ENCODE results near the gene MTA1.

MTA1 gene

DNA sequence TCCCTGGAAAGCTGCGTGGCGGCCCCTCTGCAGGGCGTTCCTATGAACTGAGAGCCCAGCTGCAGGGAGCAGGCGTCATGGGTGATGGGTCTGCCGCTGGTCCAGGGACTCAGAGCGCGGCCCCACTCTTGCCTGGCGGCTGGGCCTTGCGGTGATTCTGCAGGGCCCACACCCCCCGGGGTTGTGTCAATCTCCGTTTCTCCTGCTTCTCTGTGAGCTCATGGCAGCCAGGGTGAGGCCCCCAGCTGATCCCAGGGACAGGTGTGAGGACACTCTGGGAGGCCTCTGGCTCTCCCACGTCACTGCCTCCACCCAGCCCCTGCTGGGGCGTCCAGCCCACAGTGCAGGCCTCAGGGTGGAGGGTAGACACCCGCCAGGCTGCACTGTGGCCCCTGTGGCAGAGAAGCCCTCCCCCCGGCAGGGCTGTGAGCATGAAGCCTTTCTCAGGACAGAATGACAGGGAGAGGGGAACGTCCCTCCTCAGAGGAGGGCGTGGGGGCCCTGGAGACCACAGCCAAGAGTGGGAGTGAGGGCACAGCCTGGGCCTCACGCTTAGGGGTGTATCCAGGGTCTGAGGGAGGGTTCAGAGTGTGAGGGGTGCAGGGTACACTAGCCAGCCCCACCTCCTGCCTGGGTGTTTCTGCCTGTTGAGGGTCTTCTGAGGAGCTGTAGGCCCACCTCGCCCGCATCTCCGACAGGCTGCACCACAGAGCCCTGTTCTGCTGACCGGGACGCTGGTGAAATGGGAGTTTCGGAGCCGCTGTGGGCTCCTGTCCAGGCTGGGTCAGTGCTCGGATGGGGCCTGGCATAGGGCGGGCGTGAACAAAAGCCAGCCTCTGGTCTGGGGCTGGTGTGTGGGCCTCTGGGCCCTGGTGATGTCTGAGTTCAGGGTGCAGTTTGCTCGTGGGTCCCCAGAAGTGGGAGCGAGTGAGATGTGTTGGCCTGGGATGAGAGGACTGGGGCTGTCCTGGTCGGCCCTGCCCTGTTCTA, 28.3 kb downstream of the MTA1 start:
- H3F3A ChIP-seq (ENCODE audit: insufficient read depth), result no peaks in the 10 kb centered on the region
- no peak for TF ChIP-seq EZH2phosphoT487 (conservative IDR thresholded peaks at IDR 0.05; ENCODE audit: low read length)
- TF ChIP-seq CTCF (IDR thresholded peaks at IDR 0.05; ENCODE audit: insufficient read depth, low read length, poor library complexity, severe bottlenecking), result no peak
- H3K4me2 ChIP-seq (ENCODE audit: low read depth, low read length, poor library complexity, severe bottlenecking), result no peak overlapping the region
- H3K27ac ChIP-seq (ENCODE audit: low read depth, low read length), result no peak overlapping the region
- no peaks in the 10 kb centered on the region for H4K20me1 ChIP-seq (ENCODE audit: low read depth, low read length)
- H3K27me3 ChIP-seq (ENCODE audit: low read length), result no peaks in the 10 kb centered on the region
- no peak overlapping the region for H2AFZ ChIP-seq (ENCODE audit: low read depth, low read length, severe bottlenecking)
- H3K36me3 ChIP-seq (ENCODE audit: low read length), result no peaks in the 10 kb centered on the region
- H3K9ac ChIP-seq (ENCODE audit: low read length), result no peak overlapping the region
- no peak overlapping the region for H3K4me3 ChIP-seq (ENCODE audit: insufficient read depth, low read length, poor library complexity, severe bottlenecking)
- H3K9me3 ChIP-seq (ENCODE audit: insufficient read depth, low read length), result no peaks in the 10 kb centered on the region
- no peaks in the 10 kb centered on the region; the same call in 1 of the 2 replicates for H3K79me2 ChIP-seq (ENCODE audit: insufficient read depth, low read length)
- H3K9me2 ChIP-seq (replicated peaks; ENCODE audit: insufficient read depth, low read length), result no peaks in the 10 kb centered on the region

- no peaks in the 10 kb centered on the region for H3K27me3 ChIP-seq (ENCODE audit: low read length)
- H3K36me3 ChIP-seq (ENCODE audit: low read length), result no peaks in the 10 kb centered on the region
- TF ChIP-seq EZH2phosphoT487 (conservative IDR thresholded peaks at IDR 0.05; ENCODE audit: low read length) (no peak), CTCF (IDR thresholded peaks at IDR 0.05; ENCODE audit: insufficient read depth, low read length, poor library complexity, severe bottlenecking) (peak; percentile 72)
- no peak overlapping the region for H3K9ac ChIP-seq (ENCODE audit: low read length)
- H3F3A ChIP-seq (ENCODE audit: insufficient read depth), result no peaks in the 10 kb centered on the region
- no peak overlapping the region for H2AFZ ChIP-seq (ENCODE audit: low read depth, low read length, severe bottlenecking)
- H3K9me3 ChIP-seq (ENCODE audit: insufficient read depth, low read length), result no peaks in the 10 kb centered on the region
- H3K9me2 ChIP-seq (replicated peaks; ENCODE audit: insufficient read depth, low read length), result no peaks in the 10 kb centered on the region
- no peak overlapping the region for H3K4me3 ChIP-seq (ENCODE audit: insufficient read depth, low read length, poor library complexity, severe bottlenecking)
- no peak overlapping the region for H3K27ac ChIP-seq (ENCODE audit: low read depth, low read length)
- no peak overlapping the region for H3K4me2 ChIP-seq (ENCODE audit: low read depth, low read length, poor library complexity, severe bottlenecking)
- H4K20me1 ChIP-seq (ENCODE audit: low read depth, low read length), result no peaks in the 10 kb centered on the region
- H3K79me2 ChIP-seq (ENCODE audit: insufficient read depth, low read length), result no peaks in the 10 kb centered on the region; the same call in 1 of the 2 replicates
These were observed 29.1 kb downstream of the MTA1 start for GRCh38 chr14:105448706-105449111.

DNA sequence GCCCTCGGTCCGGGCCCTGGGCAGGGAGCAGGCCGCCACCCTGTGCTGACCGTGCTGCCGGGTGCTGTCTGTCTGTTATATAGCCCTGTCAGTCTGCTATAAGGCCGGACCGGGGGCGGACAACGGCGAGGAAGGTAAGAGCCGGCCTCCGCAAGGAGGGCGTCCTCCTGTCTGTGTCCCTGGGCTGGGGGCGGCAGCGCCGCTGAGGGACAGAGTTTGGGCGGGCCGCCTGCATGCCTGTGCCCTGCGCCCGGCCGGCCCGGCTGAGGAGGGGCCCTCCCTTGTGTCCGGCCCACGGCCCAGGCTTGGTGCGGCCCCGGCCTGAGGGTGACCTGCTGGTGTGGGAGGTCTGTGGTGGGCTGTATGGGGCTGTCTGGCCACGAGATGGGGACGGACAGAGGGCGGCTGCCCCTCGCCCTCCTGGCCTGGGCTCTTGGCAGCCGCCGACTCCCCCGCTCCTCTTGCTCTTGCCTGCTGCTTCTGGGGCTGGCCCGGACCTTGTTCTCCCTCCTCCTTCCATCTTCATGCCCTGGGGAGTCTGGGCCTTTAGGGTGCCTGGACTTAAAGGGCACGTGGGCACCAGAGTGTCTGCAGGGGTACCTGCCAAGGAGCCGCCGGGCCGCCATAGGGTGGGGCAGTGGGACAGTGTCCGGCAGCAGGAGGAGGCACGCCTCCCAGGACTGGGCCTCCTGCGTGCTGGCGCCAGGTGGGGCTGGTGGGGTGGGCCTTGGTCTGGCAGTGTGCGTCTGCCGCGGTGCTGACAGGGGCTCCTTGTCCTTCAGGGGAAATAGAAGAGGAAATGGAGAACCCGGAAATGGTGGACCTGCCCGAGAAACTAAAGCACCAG, 29.9 kb downstream of the MTA1 start:
- Histone ChIP-seq H4K20me1 (ENCODE audit: low read depth, low read length) (no peaks in the 10 kb centered on the region), H3F3A (ENCODE audit: insufficient read depth) (no peaks in the 10 kb centered on the region), H3K27ac (ENCODE audit: low read depth, low read length) (no peak overlapping the region), H3K4me2 (ENCODE audit: low read depth, low read length, poor library complexity, severe bottlenecking) (no peak overlapping the region), H3K9me3 (ENCODE audit: insufficient read depth, low read length) (no peaks in the 10 kb centered on the region), H3K79me2 (ENCODE audit: insufficient read depth, low read length) (no peaks in the 10 kb centered on the region; the same call in 1 of the 2 replicates), H3K9me2 (replicated peaks; ENCODE audit: insufficient read depth, low read length) (no peaks in the 10 kb centered on the region), H3K9ac (ENCODE audit: low read length) (no peak overlapping the region), H2AFZ (ENCODE audit: low read depth, low read length, severe bottlenecking) (no peak overlapping the region), H3K4me3 (ENCODE audit: insufficient read depth, low read length, poor library complexity, severe bottlenecking) (no peak overlapping the region), H3K27me3 (ENCODE audit: low read length) (no peaks in the 10 kb centered on the region), H3K36me3 (ENCODE audit: low read length) (no peaks in the 10 kb centered on the region)
- TF ChIP-seq CTCF (IDR thresholded peaks at IDR 0.05; ENCODE audit: insufficient read depth, low read length, poor library complexity, severe bottlenecking) (no peak), EZH2phosphoT487 (conservative IDR thresholded peaks at IDR 0.05; ENCODE audit: low read length) (no peak)

All from SU-DHL-6 (cell line).